Right lobe of liver (tissue), 6 donors: Measurements from ENCODE around the gene HOXD9. TPM values are rescaled to one million over a fixed set of nuclear protein-coding genes. Genes with fewer than 3 reads are reported as not detected.

Source experiments
- ATAC-seq, 4 donors: fragments of 200-7000 bp; cut with Tn5 transposase; one replicate each; pipeline ENCODE4 v1.9.1; 2020; ENCODE audit warnings: mild to moderate bottlenecking in 4 of 4, moderate library complexity in 4 of 4
- DNase-seq, 3 donors: peaks; one replicate each; pipeline ENCODE4 v3.0.0-alpha.2; 2020
- H3K27ac ChIP-seq, 3 donors: fragments of 200-600 bp; one replicate each; pipeline ENCODE4 v1.8.0; 2022
- H3K27me3 ChIP-seq, 2 donors: fragments of 200-600 bp; one replicate each; pipeline ENCODE4 v1.8.0; 2022
- H3K36me3 ChIP-seq, 4 donors: fragments of 200-600 bp; sonication (generic) in 1 of 4; one replicate each; pipeline versions ENCODE4 v1.5.1 to v1.8.0; 2017 to 2022; ENCODE audit warnings: control low read depth in 1 of 4
- H3K4me1 ChIP-seq, 4 donors: fragments of 200-600 bp; sonication (generic) in 1 of 4; one replicate each; pipeline versions ENCODE4 v1.5.1 to v1.8.0; 2017 to 2022; ENCODE audit warnings: control low read depth in 1 of 4
- H3K4me3 ChIP-seq, 3 donors: fragments of 200-600 bp; one replicate each; pipeline ENCODE4 v1.8.0; 2022
- H3K9me3 ChIP-seq, 4 donors: fragments of 200-600 bp; sonication (generic) in 1 of 4; one replicate each; pipeline versions ENCODE4 v1.5.1 to v1.8.0; 2017 to 2022; ENCODE audit warnings: control low read depth in 1 of 4
- POLR2A ChIP-seq: fragments of 450-650 bp; IDR thresholded peaks from one replicate; pipeline ENCODE4 v1.6.1; 2017; ENCODE audit warnings: antibody characterized with exemption, mild to moderate bottlenecking
- WGBS: methylation state at CpG from one replicate; pipeline ENCODE4 v1.1.6; 2018; ENCODE audit warnings: low coverage, low lambda C conversion rate; ENCODE audit not compliant: insufficient coverage; ENCODE audit errors: missing lambda C conversion rate; 5-methylcytosine and 5-hydroxymethylcytosine counted together
- intact Hi-C, 2 donors: fragments of 100-400 bp; cut with DNase I; formaldehyde crosslinking; loops; one replicate each; pipeline versions ENCODE4 v1.11.2 to v1.14.1; 2022
- total RNA-seq, 6 experiments: library from RNA; depleted of rRNA in 2 of 6; stranded (reverse); fragments of >200 nt in 2 of 6; fragmentation: NEBNext Ultra II Directional in 3 of 6; extraction: Animal tissue kit (Norgen Biotek cat#: 25700) in 3 of 6; gene quantifications; one replicate each; pipeline versions ENCODE4 v1.1.0 to v1.2.4, GENCODE V29; 2016 to 2023
- TF ChIP-seq, protein P1 (sequence below), 4 donors: fragments of 200-600 bp in 3 of 4; fragments of 450-650 bp in 1 of 4; IDR thresholded peaks; one replicate each; pipeline versions ENCODE4 v1.5.1 to v1.8.0; 2016 to 2022; ENCODE audit warnings: antibody characterized with exemption in 4 of 4, mild to moderate bottlenecking in 2 of 4
- donor health status: DM: no; HTN: yes; CAD: no.
- donor health status: DM: no; HTN: no; CAD: no.
- donor health status: DM: no; HTN: no; CAD: no.
- donor health status: DM: no; HTN: yes; CAD: no.
- donor health status: DM: no; HTN: yes; CAD: no.

HOXD9 gene
- total RNA-seq, 6 experiments from 2014 or later, result 0.25 TPM; not detected in 5

- Histone ChIP-seq H3K27ac (no peak overlapping the region), H3K4me3 (no peak overlapping the region), H3K36me3 (no peaks in the 10 kb centered on the region), H3K4me1 (peaks cover 0 to 6% (median 0%) of the 10 kb centered on the region in 4 donors), H3K27me3 (peaks cover 46 to 80% of the 10 kb centered on the region in 2 donors), H3K9me3 (no peaks in the 10 kb centered on the region)
- TF ChIP-seq, protein P1, sequence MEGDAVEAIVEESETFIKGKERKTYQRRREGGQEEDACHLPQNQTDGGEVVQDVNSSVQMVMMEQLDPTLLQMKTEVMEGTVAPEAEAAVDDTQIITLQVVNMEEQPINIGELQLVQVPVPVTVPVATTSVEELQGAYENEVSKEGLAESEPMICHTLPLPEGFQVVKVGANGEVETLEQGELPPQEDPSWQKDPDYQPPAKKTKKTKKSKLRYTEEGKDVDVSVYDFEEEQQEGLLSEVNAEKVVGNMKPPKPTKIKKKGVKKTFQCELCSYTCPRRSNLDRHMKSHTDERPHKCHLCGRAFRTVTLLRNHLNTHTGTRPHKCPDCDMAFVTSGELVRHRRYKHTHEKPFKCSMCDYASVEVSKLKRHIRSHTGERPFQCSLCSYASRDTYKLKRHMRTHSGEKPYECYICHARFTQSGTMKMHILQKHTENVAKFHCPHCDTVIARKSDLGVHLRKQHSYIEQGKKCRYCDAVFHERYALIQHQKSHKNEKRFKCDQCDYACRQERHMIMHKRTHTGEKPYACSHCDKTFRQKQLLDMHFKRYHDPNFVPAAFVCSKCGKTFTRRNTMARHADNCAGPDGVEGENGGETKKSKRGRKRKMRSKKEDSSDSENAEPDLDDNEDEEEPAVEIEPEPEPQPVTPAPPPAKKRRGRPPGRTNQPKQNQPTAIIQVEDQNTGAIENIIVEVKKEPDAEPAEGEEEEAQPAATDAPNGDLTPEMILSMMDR (IDR thresholded peaks at IDR 0.05), result no peak
- no peak for TF ChIP-seq POLR2A
- DNase-seq, result no peak
- ATAC-seq, result no peak
- WGBS, result 7% methylated on average over 10 of the region's 10 CpGs
- intact Hi-C loops, result loop anchor here in 1 of 2 donors (10.0 kb wide), 1 partner anchor 398 kb away; no protein-coding TSS in a partner anchor
Observed at GRCh38 chr2:176082525-176082823, 40.0 kb upstream of the HOXD9 start.

DNA sequence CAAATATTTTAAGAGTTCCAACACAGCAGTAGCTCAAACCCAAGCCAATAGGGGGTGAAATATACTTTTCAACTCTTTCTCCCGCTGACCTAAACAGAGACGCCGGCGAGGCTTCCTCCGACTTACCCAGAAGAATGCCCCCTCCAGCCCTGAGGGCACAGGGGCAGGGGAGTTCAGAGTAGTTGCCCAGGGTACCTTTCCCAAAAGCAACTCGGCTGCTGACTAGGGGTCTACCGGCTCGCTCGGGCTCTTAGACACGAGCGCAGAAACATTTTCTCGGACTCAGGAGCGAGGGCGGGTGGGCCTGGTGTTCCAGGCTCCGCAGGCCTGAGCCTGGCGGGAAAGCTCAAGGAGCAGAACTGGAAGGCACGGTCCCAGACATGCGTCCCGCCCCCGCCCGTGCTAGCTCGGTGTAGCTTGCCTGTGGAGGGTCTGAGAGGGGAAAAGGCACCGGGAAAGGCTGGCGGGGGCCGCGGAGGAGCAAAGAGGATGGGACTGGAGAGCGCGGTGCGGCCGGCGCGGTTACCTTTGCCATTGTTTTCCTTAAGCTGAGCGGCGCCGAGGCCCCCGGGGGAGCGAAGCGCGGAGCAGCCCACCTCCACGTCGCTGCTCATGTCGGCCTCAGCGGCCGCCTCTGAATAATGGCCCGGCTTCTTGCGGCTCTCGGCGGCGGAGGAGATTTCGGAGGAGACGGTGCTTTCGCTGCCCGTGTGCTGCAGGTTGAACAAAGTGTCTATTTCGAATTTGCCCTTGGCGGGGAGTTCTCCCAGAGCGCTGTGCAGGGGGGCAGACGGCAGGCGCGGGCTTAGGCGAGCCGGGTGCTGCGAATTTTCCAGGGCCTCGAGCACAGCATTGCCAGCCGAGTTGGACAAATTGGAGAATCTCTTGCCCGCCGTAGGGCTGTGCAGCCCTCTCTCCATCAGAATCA, 39.4 kb upstream of the HOXD9 start:
- no peak for ATAC-seq
- TF ChIP-seq POLR2A, result no peak
- TF ChIP-seq, protein P1 (IDR thresholded peaks at IDR 0.05), result no peak
- intact Hi-C loops, result loop anchor here in 1 of 2 donors (10.0 kb wide), 1 partner anchor 398 kb away; no protein-coding TSS in a partner anchor
- Histone ChIP-seq H3K4me3 (no peak overlapping the region), H3K27ac (no peak overlapping the region), H3K36me3 (no peaks in the 10 kb centered on the region), H3K27me3 (peaks cover 46 to 79% of the 10 kb centered on the region in 2 donors), H3K4me1 (peaks cover 0 to 9% (median 2%) of the 10 kb centered on the region in 4 donors), H3K9me3 (no peaks in the 10 kb centered on the region)
- DNase-seq, result no peak
- 3% methylated on average over 22 of the region's 66 CpGs for WGBS

- Histone ChIP-seq H3K4me1 (peaks cover 0 to 14% (median 4%) of the 10 kb centered on the region in 4 donors), H3K27ac (no peak within 1 kb of the TSS)
- 14% methylated on average over 25 of the region's 27 CpGs for WGBS
Observed at GRCh38 chr2:176083796-176084261, 38.7 kb upstream of the HOXD9 start, which contains the start of gene EVX2. TSS of gene EVX2 (minus strand) at chr2:176083962. CDS start at chr2:176083776, 186 bp downstream.

GRCh38 chr2:176084611-176085119, 37.9 kb upstream of the HOXD9 start:
- DNase-seq (no peak), ATAC-seq (no peak)
- TF ChIP-seq, protein P1 (IDR thresholded peaks at IDR 0.05), result no peak
- TF ChIP-seq POLR2A, result no peak
- 2% methylated on average over 20 of the region's 26 CpGs for WGBS
- peaks cover 0 to 10% (median 4%) of the 10 kb centered on the region in 4 donors for H3K4me1 ChIP-seq
- no peak overlapping the region for H3K27ac ChIP-seq
- H3K36me3 ChIP-seq, result no peaks in the 10 kb centered on the region
- intact Hi-C loops, result loop anchor here in 1 of 2 donors (10.0 kb wide), 1 partner anchor 400 kb away; no protein-coding TSS in a partner anchor
- no peaks in the 10 kb centered on the region for H3K9me3 ChIP-seq
- no peak overlapping the region for H3K4me3 ChIP-seq
- H3K27me3 ChIP-seq, result peaks cover 43 to 79% of the 10 kb centered on the region in 2 donors

More at GRCh38 chr2:176083796-176084261, 38.7 kb upstream of the HOXD9 start, which contains the start of gene EVX2:
- Histone ChIP-seq H3K9me3 (no peaks in the 10 kb centered on the region), H3K27me3 (peaks cover 46 to 79% of the 10 kb centered on the region in 2 donors), H3K36me3 (no peaks in the 10 kb centered on the region), H3K4me3 (no peak within 1 kb of the TSS)
- no peak for TF ChIP-seq POLR2A
- TF ChIP-seq, protein P1 (IDR thresholded peaks at IDR 0.05), result no peak
- intact Hi-C loops, result loop anchor here in 1 of 2 donors (10.0 kb wide), 1 partner anchor 399 kb away; no protein-coding TSS in a partner anchor
- DNase-seq (no peak), ATAC-seq (no peak)
